ENCODE results near the gene CENPK. TPM values are rescaled to one million over a fixed set of nuclear protein-coding genes. Genes with fewer than 3 reads are reported as not detected.

Gene CENPK
- polyA plus RNA-seq, 1 of the 3 experiments (the other 2 are of a cell fraction) = 5.4 TPM

- no peak overlapping the region for H3K4me2 ChIP-seq
- TF ChIP-seq EP300 (IDR thresholded peaks at IDR 0.05; ENCODE audit: borderline replicate concordance in 1 of 2, low read depth in 1 of 2, low read length in 1 of 2) (no peak), FOSL2 (IDR thresholded peaks at IDR 0.05; ENCODE audit: borderline replicate concordance, low read depth) (no peak), FOXJ3 (CRISPR knock-in tag; IDR thresholded peaks at IDR 0.05) (no peak), NRF1 (IDR thresholded peaks at IDR 0.05; ENCODE audit: low read depth, low read length) (no peak), RFX5 (IDR thresholded peaks at IDR 0.05; ENCODE audit: low read length) (no peak), MAX (IDR thresholded peaks at IDR 0.05; ENCODE audit: low read depth) (no peak), SMC3 (IDR thresholded peaks at IDR 0.05; ENCODE audit: low read depth, low read length) (no peak), ELF1 (IDR thresholded peaks at IDR 0.05) (no peak), YY1 (IDR thresholded peaks at IDR 0.05; ENCODE audit: low read depth) (no peak), GATA2 (CRISPR knock-in tag; IDR thresholded peaks at IDR 0.05) (no peak), RAD21 (IDR thresholded peaks at IDR 0.05; ENCODE audit: low read length) (no peak), RCOR1 (IDR thresholded peaks at IDR 0.05; ENCODE audit: low read length) (no peak), NFIC (IDR thresholded peaks at IDR 0.05; ENCODE audit: borderline replicate concordance) (no peak), CHD2 (IDR thresholded peaks at IDR 0.05; ENCODE audit: low read length, partially characterized antibody) (no peak), FOXM1 (IDR thresholded peaks at IDR 0.05; ENCODE audit: low read depth) (no peak), MEF2A (IDR thresholded peaks at IDR 0.05; ENCODE audit: borderline replicate concordance, low read depth) (no peak), IRF3 (IDR thresholded peaks at IDR 0.05; ENCODE audit: low read depth, low read length) (no peak), JUND (IDR thresholded peaks at IDR 0.05) (no peak), TAF1 (IDR thresholded peaks at IDR 0.05; ENCODE audit: borderline replicate concordance, low read depth, low read length) (no peak)
- no peak for DNase-seq
- H3K9ac ChIP-seq = no peak overlapping the region
- POLR2A ChIA-PET = no interaction called here
- peaks cover 6 to 38% of the 10 kb centered on the region in 2 experiments for H3K36me3 ChIP-seq (replicated peaks in 1 of 2; ENCODE audit: control insufficient read depth in 1 of 2, insufficient read depth in 2 of 2, low read length in 1 of 2)
- H3K27me3 ChIP-seq (ENCODE audit: insufficient read depth) = no peaks in the 10 kb centered on the region
- no peaks in the 10 kb centered on the region for H3K9me3 ChIP-seq
- no peaks in the 10 kb centered on the region for H3K79me2 ChIP-seq (ENCODE audit: insufficient read depth)
- H3K27ac ChIP-seq (ENCODE audit: low read depth in 2 of 2, low read length in 1 of 2) = no peak overlapping the region
- H3K4me3 ChIP-seq (ENCODE audit: low read depth in 2 of 2, low read length in 1 of 2) = no peak overlapping the region
- no peaks in the 10 kb centered on the region for H3K9me2 ChIP-seq
- H4K20me1 ChIP-seq (ENCODE audit: insufficient read depth) = no peaks in the 10 kb centered on the region
- H2AFZ ChIP-seq (ENCODE audit: low read depth) = no peak overlapping the region
- CTCF ChIA-PET = no interaction called here
- H3K4me1 ChIP-seq (ENCODE audit: control insufficient read depth in 1 of 2, insufficient read depth in 2 of 2, low read depth in 1 of 2, low read length in 1 of 2) = no peaks in the 10 kb centered on the region
- H3F3A ChIP-seq (replicated peaks; ENCODE audit: insufficient read depth) = no peaks in the 10 kb centered on the region
Observed at GRCh38 chr5:65539827-65540226, 23.1 kb downstream of the CENPK start.

- Histone ChIP-seq H2AFZ (ENCODE audit: low read depth) (no peak overlapping the region), H3K9me2 (no peaks in the 10 kb centered on the region), H3K27me3 (ENCODE audit: insufficient read depth) (no peaks in the 10 kb centered on the region), H4K20me1 (ENCODE audit: insufficient read depth) (no peaks in the 10 kb centered on the region), H3K4me1 (ENCODE audit: control insufficient read depth in 1 of 2, insufficient read depth in 2 of 2, low read depth in 1 of 2, low read length in 1 of 2) (no peaks in the 10 kb centered on the region), H3K4me2 (no peak overlapping the region), H3K27ac (ENCODE audit: low read depth in 2 of 2, low read length in 1 of 2) (no peak overlapping the region), H3K9me3 (no peaks in the 10 kb centered on the region), H3K9ac (no peak overlapping the region), H3F3A (replicated peaks; ENCODE audit: insufficient read depth) (no peaks in the 10 kb centered on the region), H3K36me3 (replicated peaks in 1 of 2; ENCODE audit: control insufficient read depth in 1 of 2, insufficient read depth in 2 of 2, low read length in 1 of 2) (peaks cover 6 to 21% of the 10 kb centered on the region in 2 experiments), H3K4me3 (ENCODE audit: low read depth in 2 of 2, low read length in 1 of 2) (no peak overlapping the region), H3K79me2 (ENCODE audit: insufficient read depth) (no peaks in the 10 kb centered on the region)
- ChIA-PET CTCF (interaction anchor here (1.1 kb wide), 1 partner anchor 52 kb away, joined by 3 read pairs; no protein-coding TSS in a partner anchor), POLR2A (no interaction called here)
- WGBS (ENCODE audit: low lambda C conversion rate) = 98% methylated on average over 6 of the region's 6 CpGs
- TF ChIP-seq POLR2AphosphoS5 (IDR thresholded peaks at IDR 0.05; ENCODE audit: low read depth, low read length) = no peak
- TF ChIP-seq EP300 (IDR thresholded peaks at IDR 0.05; ENCODE audit: borderline replicate concordance in 1 of 2, low read depth in 1 of 2, low read length in 1 of 2) = no peak
- TF ChIP-seq RFX5 (IDR thresholded peaks at IDR 0.05; ENCODE audit: low read length) = no peak
- no peak for TF ChIP-seq ZBTB33 (IDR thresholded peaks at IDR 0.05; ENCODE audit: borderline replicate concordance, low read depth)
- TF ChIP-seq ELF1 (IDR thresholded peaks at IDR 0.05) = no peak
- no peak for TF ChIP-seq JUND (IDR thresholded peaks at IDR 0.05)
- no peak for DNase-seq
Observed at GRCh38 chr5:65535529-65535987, 27.4 kb downstream of the CENPK start.

Data from SK-N-SH (cell line).